Measurements from ENCODE around the gene FOXJ1. TPM values are rescaled to one million over a fixed set of nuclear protein-coding genes. Genes with fewer than 3 reads are reported as not detected.
A peak's percentile ranks its signal among the peaks of the same experiment; 100 is the strongest.

FOXJ1 gene
- total and polyA plus RNA-seq, 2 of the 8 experiments (the other 6 are each of a cell fraction or from before 2014, with no cell fraction given) = 4.7 to 5.4 TPM

DNA sequence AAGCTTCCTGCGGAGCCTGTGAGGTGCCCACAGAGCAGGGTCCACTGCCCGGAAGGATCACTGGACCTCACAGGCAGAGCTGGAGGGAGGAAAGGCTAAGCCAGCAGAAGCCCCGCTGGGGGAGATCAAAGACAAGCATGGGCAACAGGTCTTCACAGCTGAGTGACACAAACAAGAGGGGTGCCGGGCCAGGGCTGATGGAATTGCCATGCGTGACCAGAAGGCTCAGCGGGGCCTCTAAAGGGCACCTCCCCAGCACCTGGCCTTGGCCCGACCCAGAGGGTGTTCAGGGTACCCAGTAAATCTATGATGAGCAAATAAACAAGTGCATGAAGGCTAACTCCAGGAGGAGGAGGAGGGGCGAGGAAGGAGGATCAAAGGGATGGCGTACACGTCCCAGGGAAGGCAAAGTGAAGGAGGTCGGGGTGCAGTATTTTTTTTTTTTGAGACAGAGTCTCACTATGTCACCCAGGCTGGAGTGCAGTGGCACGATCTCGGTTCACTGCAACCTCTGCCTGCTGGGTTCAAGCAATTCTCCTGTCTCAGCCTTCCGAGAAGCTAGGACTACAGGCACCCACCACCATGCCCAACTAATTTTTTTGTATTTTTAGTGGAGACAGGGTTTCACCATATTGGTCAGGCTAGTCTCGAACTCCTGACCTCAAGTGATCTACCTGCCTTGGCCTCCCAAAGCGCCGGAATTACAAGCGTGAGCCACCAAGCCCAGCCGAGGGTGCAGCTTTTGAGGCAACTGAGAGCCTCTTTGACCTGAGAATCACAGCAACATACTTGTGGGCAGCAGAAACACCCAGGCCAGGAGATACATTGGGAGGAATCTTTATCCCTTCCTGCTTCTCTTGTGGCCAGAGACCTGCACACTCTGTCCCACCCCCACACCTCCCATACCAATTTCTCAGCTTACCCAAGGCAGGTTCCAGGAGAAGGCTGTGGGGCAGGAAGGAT, 21.4 kb downstream of the FOXJ1 start:
- Histone ChIP-seq H3K27me3 (replicated peaks in 1 of 4; ENCODE audit: control insufficient read depth in 3 of 4, extremely low read depth in 1 of 4, insufficient read depth in 3 of 4, low read length in 3 of 4) (peaks cover 0 to 13% (median 7%) of the 10 kb centered on the region in 4 experiments; a peak in 4 of 7 replicates), H3K14ac (ENCODE audit: insufficient read length) (no peak overlapping the region), H3K23me2 (ENCODE audit: low read depth, low read length) (peaks cover 2% of the 10 kb centered on the region; the same call in 1 of the 2 replicates), H3K4me3 (ENCODE audit: extremely low read depth in 1 of 4, insufficient read depth in 2 of 4, low read depth in 3 of 4, low read length in 4 of 4) (no peak overlapping the region), H3K4me2 (ENCODE audit: insufficient read depth in 1 of 2, low read depth in 2 of 2, low read length in 2 of 2) (0 out of 4 replicates have a peak overlapping the region, but pooled peaks of 1 of the 2 experiments have one; percentile 0), H2AK5ac (ENCODE audit: low read depth, low read length) (no peak overlapping the region; the same call in 1 of the 2 replicates), H2BK20ac (ENCODE audit: low read length) (no peak overlapping the region), H2AFZ (ENCODE audit: low read length) (no peak overlapping the region), H3K36me3 (ENCODE audit: control insufficient read depth in 2 of 4, insufficient read depth in 4 of 4, low read length in 3 of 4) (no peaks in the 10 kb centered on the region), H3K9ac (replicated peaks in 1 of 4; ENCODE audit: extremely low read depth in 1 of 4, low read depth in 3 of 4, low read length in 3 of 4) (peak overlapping the region in 1 of 4 experiments; percentile 13; a peak in 1 of 7 replicates), H2BK120ac (replicated peaks; ENCODE audit: low read depth, low read length) (peak overlapping the region; percentile 78), H4K20me1 (replicated peaks in 1 of 2; ENCODE audit: control insufficient read depth in 1 of 2, insufficient read depth in 2 of 2, low read length in 2 of 2) (no peaks in the 10 kb centered on the region), H4K91ac (replicated peaks; ENCODE audit: insufficient read length, low read length) (peak overlapping the region; percentile 30), H3K23ac (ENCODE audit: insufficient read length) (no peak overlapping the region), H3K4ac (replicated peaks; ENCODE audit: insufficient read length, low read depth, low read length) (peak overlapping the region; percentile 69), H3K18ac (ENCODE audit: extremely low read depth, low read length) (no peak overlapping the region; the same call in 1 of the 2 replicates), H4K8ac (ENCODE audit: extremely low read depth, insufficient read depth, low read length) (no peak overlapping the region), H2BK5ac (ENCODE audit: low read depth, low read length) (no peak overlapping the region), H3K9me3 (ENCODE audit: insufficient read depth in 2 of 2, low read depth in 1 of 2, low read length in 1 of 2) (no peaks in the 10 kb centered on the region), H2BK12ac (ENCODE audit: low read depth, low read length) (peak overlapping the region; percentile 17; the same call in 1 of the 2 replicates), H3K27ac (ENCODE audit: low read depth, low read length) (no peak overlapping the region), H4K5ac (ENCODE audit: insufficient read length, low read depth, low read length) (no peak overlapping the region), H2BK15ac (ENCODE audit: low read length) (no peak overlapping the region), H3K79me1 (ENCODE audit: low read depth, low read length) (no peaks in the 10 kb centered on the region), H3K56ac (replicated peaks; ENCODE audit: insufficient read length, low read depth, low read length) (peak overlapping the region; percentile 30), H3K79me2 (ENCODE audit: control insufficient read depth in 1 of 2, insufficient read depth in 2 of 2, low read length in 2 of 2) (no peaks in the 10 kb centered on the region), H3K4me1 (replicated peaks in 1 of 4; ENCODE audit: control insufficient read depth in 3 of 4, insufficient read depth in 4 of 4, low read length in 3 of 4) (peaks cover 7 to 30% (median 19%) of the 10 kb centered on the region in 4 experiments)
- no peak for FAIRE-seq
- POLR2A ChIA-PET (ENCODE audit: partially characterized antibody) = interaction anchor here (0.9 to 5.4 kb wide), 2 partner anchors 15 to 42 kb away, joined by 4 to 70 read pairs; no protein-coding TSS in a partner anchor
- no peak for DNase-seq (ENCODE audit: low read depth in 1 of 2, low spot score in 2 of 2)
- TF ChIP-seq SP4 (IDR thresholded peaks at IDR 0.05; ENCODE audit: low read length) (no peak), CHD2 (IDR thresholded peaks at IDR 0.05; ENCODE audit: low read length) (no peak), POLR2A (IDR thresholded peaks at IDR 0.05; ENCODE audit: control extremely low read depth in 1 of 2, low read depth in 2 of 2, low read length in 2 of 2) (no peak), CREB1 (IDR thresholded peaks at IDR 0.05) (no peak), SAP30 (IDR thresholded peaks at IDR 0.05; ENCODE audit: insufficient read depth, insufficient replicate concordance, low read length) (no peak)
- TF ChIP-seq, protein P1, sequence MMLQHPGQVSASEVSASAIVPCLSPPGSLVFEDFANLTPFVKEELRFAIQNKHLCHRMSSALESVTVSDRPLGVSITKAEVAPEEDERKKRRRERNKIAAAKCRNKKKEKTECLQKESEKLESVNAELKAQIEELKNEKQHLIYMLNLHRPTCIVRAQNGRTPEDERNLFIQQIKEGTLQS (IDR thresholded peaks at IDR 0.05; ENCODE audit: insufficient read depth, low read depth, low read length) = no peak
- CTCF ChIA-PET (ENCODE audit: partially characterized antibody) = interaction anchor here (0.6 to 41.5 kb wide), 16 partner anchors 9 to 163 kb away, joined by 3 to 778 read pairs (median 6); partner anchors contain the start of genes CDK3, EXOC7, FOXJ1 and GALR2
- WGBS, 2 experiments (ENCODE audit: extremely low coverage in 1 of 2, insufficient coverage in 1 of 2, insufficient read length in 1 of 2, insufficient replicate concordance in 2 of 2, low coverage in 1 of 2, low lambda C conversion rate in 2 of 2, missing lambda C conversion rate in 1 of 2) = 88% methylated on average over 19 of the region's 19 CpGs; no CpG with 5 or more reads in 1 of the 2 experiments

Data from H1 (cell line).